ENCODE measurements around the gene DCAF6. TPM values are rescaled to one million over a fixed set of nuclear protein-coding genes. Genes with fewer than 3 reads are reported as not detected.
A peak's percentile ranks its signal among the peaks of the same experiment; 100 is the strongest.

Gene DCAF6
- total and polyA plus RNA-seq, 4 donors: 33.5 to 105 (median 71.1) TPM

DNA sequence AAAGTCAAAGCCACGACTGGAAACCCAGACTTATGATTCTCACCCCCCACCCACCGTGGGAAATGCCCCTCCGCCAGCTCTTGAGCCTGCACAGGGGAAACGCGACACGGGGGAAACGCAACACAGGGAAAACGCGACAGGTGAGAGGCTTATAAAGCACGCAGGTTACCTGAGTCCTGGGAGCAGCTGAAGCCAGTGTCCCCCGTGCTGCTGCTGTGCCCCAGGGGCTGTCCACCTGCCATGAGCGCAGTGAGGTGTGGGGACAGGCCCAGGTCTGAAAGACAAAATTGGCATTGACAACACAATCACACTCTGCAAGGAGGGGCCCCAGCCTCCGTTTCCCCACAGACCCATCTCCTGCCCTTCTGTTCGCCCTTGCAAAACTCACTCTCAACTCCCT is 153.9 kb downstream of the DCAF6 start:
- TF ChIP-seq FOXA1 (IDR thresholded peaks at IDR 0.05) (no peak), YY1 (IDR thresholded peaks at IDR 0.05) (no peak), HNF4G (IDR thresholded peaks at IDR 0.05) (no peak), ZBTB33 (IDR thresholded peaks at IDR 0.05) (no peak), RXRA (IDR thresholded peaks at IDR 0.05) (no peak), FOXA2 (IDR thresholded peaks at IDR 0.05) (no peak), JUND (IDR thresholded peaks at IDR 0.05) (no peak), MAX (IDR thresholded peaks at IDR 0.05) (no peak), RAD21 (IDR thresholded peaks at IDR 0.05) (no peak), SP1 (IDR thresholded peaks at IDR 0.05) (no peak), EGR1 (IDR thresholded peaks at IDR 0.05; ENCODE audit: low read depth in 2 of 2) (no peak), REST (IDR thresholded peaks at IDR 0.05) (no peak), GABPA (IDR thresholded peaks at IDR 0.05 in 1 of 2, conservative IDR thresholded peaks at IDR 0.05 in 1 of 2) (no peak), HNF4A (conservative IDR thresholded peaks at IDR 0.05) (no peak), NR2F2 (IDR thresholded peaks at IDR 0.05) (no peak), TAF1 (conservative IDR thresholded peaks at IDR 0.05) (no peak)
- TF ChIP-seq, protein P1, sequence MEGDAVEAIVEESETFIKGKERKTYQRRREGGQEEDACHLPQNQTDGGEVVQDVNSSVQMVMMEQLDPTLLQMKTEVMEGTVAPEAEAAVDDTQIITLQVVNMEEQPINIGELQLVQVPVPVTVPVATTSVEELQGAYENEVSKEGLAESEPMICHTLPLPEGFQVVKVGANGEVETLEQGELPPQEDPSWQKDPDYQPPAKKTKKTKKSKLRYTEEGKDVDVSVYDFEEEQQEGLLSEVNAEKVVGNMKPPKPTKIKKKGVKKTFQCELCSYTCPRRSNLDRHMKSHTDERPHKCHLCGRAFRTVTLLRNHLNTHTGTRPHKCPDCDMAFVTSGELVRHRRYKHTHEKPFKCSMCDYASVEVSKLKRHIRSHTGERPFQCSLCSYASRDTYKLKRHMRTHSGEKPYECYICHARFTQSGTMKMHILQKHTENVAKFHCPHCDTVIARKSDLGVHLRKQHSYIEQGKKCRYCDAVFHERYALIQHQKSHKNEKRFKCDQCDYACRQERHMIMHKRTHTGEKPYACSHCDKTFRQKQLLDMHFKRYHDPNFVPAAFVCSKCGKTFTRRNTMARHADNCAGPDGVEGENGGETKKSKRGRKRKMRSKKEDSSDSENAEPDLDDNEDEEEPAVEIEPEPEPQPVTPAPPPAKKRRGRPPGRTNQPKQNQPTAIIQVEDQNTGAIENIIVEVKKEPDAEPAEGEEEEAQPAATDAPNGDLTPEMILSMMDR (IDR thresholded peaks at IDR 0.05; ENCODE audit: low read depth, low read length, missing input control): no peak
- TF ChIP-seq, protein P2, sequence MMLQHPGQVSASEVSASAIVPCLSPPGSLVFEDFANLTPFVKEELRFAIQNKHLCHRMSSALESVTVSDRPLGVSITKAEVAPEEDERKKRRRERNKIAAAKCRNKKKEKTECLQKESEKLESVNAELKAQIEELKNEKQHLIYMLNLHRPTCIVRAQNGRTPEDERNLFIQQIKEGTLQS (IDR thresholded peaks at IDR 0.05): no peak
- H3K9me3 ChIP-seq (ENCODE audit: control insufficient read depth in 4 of 4, low read length in 3 of 4): no peaks in the 10 kb centered on the region
- 92% methylated on average over 14 of the region's 14 CpGs for WGBS

More for the DNA sequence above, 153.9 kb downstream of the DCAF6 start:
- Histone ChIP-seq H3K27ac (ENCODE audit: low read depth in 1 of 2, low read length in 2 of 2) (no peak overlapping the region), H3K36me3 (ENCODE audit: control insufficient read depth in 4 of 4, insufficient read depth in 3 of 4, low read depth in 1 of 4, low read length in 3 of 4) (no peaks in the 10 kb centered on the region), H3K4me1 (ENCODE audit: control insufficient read depth in 4 of 4, insufficient read depth in 4 of 4, low read length in 3 of 4) (no peaks in the 10 kb centered on the region), H3K27me3 (ENCODE audit: control insufficient read depth in 4 of 4, insufficient read depth in 4 of 4, low read length in 3 of 4) (no peaks in the 10 kb centered on the region), H3K4me3 (ENCODE audit: low read depth in 1 of 3, low read length in 3 of 3) (no peak overlapping the region), H3K9ac (ENCODE audit: low read depth in 1 of 2, low read length in 2 of 2) (no peak overlapping the region)
- peak; percentile 16 for DNase-seq (ENCODE audit: low spot score)
